Mammary epithelial cell (primary cell): ENCODE measurements around the gene PML.

Source experiments
- EZH2 ChIP-seq: IDR thresholded peaks from 2 replicates; pipeline ENCODE4 v1.6.1; 2012; ENCODE audit warnings: low read length, inconsistent platforms, borderline replicate concordance
- TF ChIP-seq, protein P1 (sequence below), 2 donors: IDR thresholded peaks in 1 of 2; conservative IDR thresholded peaks in 1 of 2; 2 replicates each; pipeline ENCODE4 v1.5.1; 2011 to 2012; ENCODE audit warnings: inconsistent platforms in 2 of 2, low read length in 2 of 2, mild to moderate bottlenecking in 2 of 2, control low read depth in 1 of 2, low read depth in 1 of 2; ENCODE audit not compliant: insufficient read depth in 1 of 2; ENCODE audit errors: extremely low read depth in 1 of 2

GRCh38 chr15:73986776-73987056 is 7.8 kb upstream of the PML start:
- TF ChIP-seq, protein P1, sequence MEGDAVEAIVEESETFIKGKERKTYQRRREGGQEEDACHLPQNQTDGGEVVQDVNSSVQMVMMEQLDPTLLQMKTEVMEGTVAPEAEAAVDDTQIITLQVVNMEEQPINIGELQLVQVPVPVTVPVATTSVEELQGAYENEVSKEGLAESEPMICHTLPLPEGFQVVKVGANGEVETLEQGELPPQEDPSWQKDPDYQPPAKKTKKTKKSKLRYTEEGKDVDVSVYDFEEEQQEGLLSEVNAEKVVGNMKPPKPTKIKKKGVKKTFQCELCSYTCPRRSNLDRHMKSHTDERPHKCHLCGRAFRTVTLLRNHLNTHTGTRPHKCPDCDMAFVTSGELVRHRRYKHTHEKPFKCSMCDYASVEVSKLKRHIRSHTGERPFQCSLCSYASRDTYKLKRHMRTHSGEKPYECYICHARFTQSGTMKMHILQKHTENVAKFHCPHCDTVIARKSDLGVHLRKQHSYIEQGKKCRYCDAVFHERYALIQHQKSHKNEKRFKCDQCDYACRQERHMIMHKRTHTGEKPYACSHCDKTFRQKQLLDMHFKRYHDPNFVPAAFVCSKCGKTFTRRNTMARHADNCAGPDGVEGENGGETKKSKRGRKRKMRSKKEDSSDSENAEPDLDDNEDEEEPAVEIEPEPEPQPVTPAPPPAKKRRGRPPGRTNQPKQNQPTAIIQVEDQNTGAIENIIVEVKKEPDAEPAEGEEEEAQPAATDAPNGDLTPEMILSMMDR (conservative IDR thresholded peaks at IDR 0.05 in 1 of 2, IDR thresholded peaks at IDR 0.05 in 1 of 2; ENCODE audit: extremely low read depth in 1 of 2, insufficient read depth in 1 of 2, low read depth in 1 of 2, low read length in 2 of 2): peak in 1 of 2 donors; percentile 3
- no peak for TF ChIP-seq EZH2
